H1 (cell line): Measurements from ENCODE around the gene ART5. TPM values are rescaled to one million over a fixed set of nuclear protein-coding genes. Genes with fewer than 3 reads are reported as not detected.

Experiments
- CTCF ChIA-PET: fragments of 300-600 bp; sonication (Branson Sonifier 250); formaldehyde crosslinking; loops from one replicate; lab custom pipeline; 2021; ENCODE audit not compliant: partially characterized antibody; lab: Charles Lee
- POLR2A ChIA-PET: fragments of 300-600 bp; sonication (Branson Sonifier 250); formaldehyde crosslinking; loops from one replicate; lab custom pipeline; 2021; ENCODE audit warnings: inconsistent platforms; ENCODE audit not compliant: partially characterized antibody; lab: Charles Lee
- DNase-seq, 2 experiments: peaks; one replicate each; pipeline versions ENCODE4 v3.0.0 to v3.0.0-alpha.2; 2010 to 2022; ENCODE audit warnings: low spot score in 2 of 2, low read depth in 1 of 2, mixed read lengths in 1 of 2
- FAIRE-seq: peaks from 2 replicates; lab custom pipeline; 2011; peaks lifted over from hg19 to GRCh38; lab: Jason Lieb, UNC
- H2AFZ ChIP-seq: 2 replicates; pipeline ENCODE4 v1.8.1; 2012; ENCODE audit warnings: low read length, inconsistent platforms
- H2AK5ac ChIP-seq: 2 replicates; pipeline ENCODE4 v1.6.1; 2013; ENCODE audit warnings: low read depth, low read length
- H2BK120ac ChIP-seq: replicated peaks from 2 replicates; pipeline ENCODE3; 2013; ENCODE audit warnings: low read depth, low read length, inconsistent platforms
- H2BK12ac ChIP-seq: 2 replicates; pipeline ENCODE4 v1.6.1; 2013; ENCODE audit warnings: low read depth, low read length
- H2BK15ac ChIP-seq: 2 replicates; pipeline ENCODE4 v1.6.1; 2013; ENCODE audit warnings: low read length
- H2BK20ac ChIP-seq: 2 replicates; pipeline ENCODE4 v1.6.1; 2013; ENCODE audit warnings: low read length
- H2BK5ac ChIP-seq: 2 replicates; pipeline ENCODE4 v1.6.1; 2013; ENCODE audit warnings: low read depth, low read length
- H3K14ac ChIP-seq: 2 replicates; pipeline ENCODE4 v1.6.1; 2013; ENCODE audit warnings: inconsistent platforms; ENCODE audit not compliant: insufficient read length
- H3K18ac ChIP-seq: 2 replicates; pipeline ENCODE4 v1.6.1; 2013; ENCODE audit warnings: low read length; ENCODE audit errors: extremely low read depth
- H3K23ac ChIP-seq: 2 replicates; pipeline ENCODE4 v1.6.1; 2013; ENCODE audit warnings: inconsistent platforms; ENCODE audit not compliant: insufficient read length
- H3K23me2 ChIP-seq: 2 replicates; pipeline ENCODE4 v1.6.1; 2013; ENCODE audit warnings: low read depth, low read length
- H3K27ac ChIP-seq: 2 replicates; pipeline ENCODE4 v1.6.1; 2011; ENCODE audit warnings: low read depth, low read length, inconsistent platforms
- H3K27me3 ChIP-seq, 4 experiments: replicated peaks in 1 of 4; 1 replicate in 1 of 4; 2 replicates in 3 of 4; pipeline versions ENCODE4 v1.6.1 to v1.8.1; 2011 to 2013; ENCODE audit warnings: low read length in 3 of 4, mild to moderate bottlenecking in 3 of 4, inconsistent platforms in 2 of 4, mixed read lengths in 2 of 4, moderate library complexity in 1 of 4; ENCODE audit not compliant: control insufficient read depth in 3 of 4, insufficient read depth in 3 of 4; ENCODE audit errors: extremely low read depth in 1 of 4
- H3K36me3 ChIP-seq, 4 experiments: 2 replicates each; pipeline versions ENCODE4 v1.6.1 to v1.8.1; 2011 to 2013; ENCODE audit warnings: mild to moderate bottlenecking in 4 of 4, low read length in 3 of 4, moderate library complexity in 2 of 4, control low read depth in 1 of 4, inconsistent platforms in 1 of 4; ENCODE audit not compliant: insufficient read depth in 4 of 4, control insufficient read depth in 2 of 4
- H3K4ac ChIP-seq: replicated peaks from 2 replicates; pipeline ENCODE3; 2013; ENCODE audit warnings: low read length, low read depth, mixed read lengths, inconsistent platforms; ENCODE audit not compliant: insufficient read length
- H3K4me1 ChIP-seq, 4 experiments: replicated peaks in 1 of 4; 1 replicate in 1 of 4; 2 replicates in 3 of 4; pipeline versions ENCODE4 v1.6.1 to v1.8.1; 2011 to 2013; ENCODE audit warnings: low read length in 3 of 4, inconsistent platforms in 2 of 4, mixed read lengths in 1 of 4; ENCODE audit not compliant: insufficient read depth in 4 of 4, control insufficient read depth in 3 of 4
- H3K4me2 ChIP-seq, 2 experiments: 2 replicates each; pipeline versions ENCODE4 v1.6.1 to v1.8.1; 2011 to 2013; ENCODE audit warnings: low read depth in 2 of 2, low read length in 2 of 2, control low read depth in 1 of 2, inconsistent platforms in 1 of 2, mild to moderate bottlenecking in 1 of 2; ENCODE audit not compliant: insufficient read depth in 1 of 2
- H3K4me3 ChIP-seq, 4 experiments: fragments of 200-600, 300-600 bp in 1 of 4; sonication (generic), shearing (Covaris generic), sonication (Bioruptor Twin) in 1 of 4; 2 replicates each; pipeline versions ENCODE4 v1.5.1 to v1.8.1; 2011 to 2016; ENCODE audit warnings: low read length in 4 of 4, low read depth in 3 of 4, control low read depth in 2 of 4, inconsistent platforms in 2 of 4, mild to moderate bottlenecking in 2 of 4, mixed read lengths in 1 of 4, moderate library complexity in 1 of 4; ENCODE audit not compliant: insufficient read depth in 2 of 4; ENCODE audit errors: extremely low read depth in 1 of 4
- H3K56ac ChIP-seq: replicated peaks from 2 replicates; pipeline ENCODE3; 2013; ENCODE audit warnings: low read depth, mild to moderate bottlenecking, mixed read lengths, low read length, inconsistent platforms; ENCODE audit not compliant: insufficient read length
- H3K79me1 ChIP-seq: 2 replicates; pipeline ENCODE4 v1.6.1; 2013; ENCODE audit warnings: low read depth, low read length, control low read depth
- H3K79me2 ChIP-seq, 2 experiments: 2 replicates each; pipeline versions ENCODE4 v1.6.1 to v1.8.1; 2012 to 2013; ENCODE audit warnings: low read length in 2 of 2, mild to moderate bottlenecking in 2 of 2, inconsistent platforms in 1 of 2; ENCODE audit not compliant: insufficient read depth in 2 of 2, control insufficient read depth in 1 of 2
- H3K9ac ChIP-seq, 4 experiments: replicated peaks in 1 of 4; 1 replicate in 1 of 4; 2 replicates in 3 of 4; pipeline versions ENCODE4 v1.6.1 to v1.8.1; 2011 to 2013; ENCODE audit warnings: low read depth in 3 of 4, low read length in 3 of 4, control low read depth in 2 of 4, mild to moderate bottlenecking in 2 of 4, moderate library complexity in 2 of 4, inconsistent platforms in 1 of 4; ENCODE audit errors: extremely low read depth in 1 of 4
- H3K9me3 ChIP-seq, 2 experiments: 2 replicates each; pipeline versions ENCODE4 v1.6.1 to v1.8.1; 2012 to 2013; ENCODE audit warnings: mild to moderate bottlenecking in 2 of 2, moderate library complexity in 2 of 2, control low read depth in 1 of 2, inconsistent platforms in 1 of 2, low read depth in 1 of 2, low read length in 1 of 2, mixed read lengths in 1 of 2; ENCODE audit not compliant: insufficient read depth in 2 of 2
- H4K20me1 ChIP-seq, 2 experiments: replicated peaks in 1 of 2; 2 replicates each; pipeline versions ENCODE3 to v1.8.1; 2011 to 2013; ENCODE audit warnings: inconsistent platforms in 2 of 2, low read length in 2 of 2, mild to moderate bottlenecking in 1 of 2; ENCODE audit not compliant: insufficient read depth in 2 of 2, control insufficient read depth in 1 of 2
- H4K5ac ChIP-seq: 2 replicates; pipeline ENCODE4 v1.6.1; 2013; ENCODE audit warnings: low read length, low read depth, mixed read lengths, inconsistent platforms; ENCODE audit not compliant: insufficient read length
- H4K8ac ChIP-seq: 2 replicates; pipeline ENCODE4 v1.8.0; 2013; ENCODE audit warnings: mild to moderate bottlenecking, moderate library complexity, low read length, inconsistent platforms; ENCODE audit not compliant: insufficient read depth; ENCODE audit errors: extremely low read depth
- H4K91ac ChIP-seq: replicated peaks from 2 replicates; pipeline ENCODE3; 2013; ENCODE audit warnings: low read length, mixed read lengths, inconsistent platforms; ENCODE audit not compliant: insufficient read length
- ASH2L ChIP-seq: fragments of 200-600, 300-600 bp; sonication (generic); IDR thresholded peaks from one replicate; pipeline ENCODE4 v1.7.1; 2017; ENCODE audit warnings: low read length
- BRCA1 ChIP-seq: IDR thresholded peaks from 2 replicates; pipeline ENCODE4 v1.6.1; 2012; ENCODE audit warnings: low read depth, low read length, improper control_type of control experiment
- CTCF ChIP-seq, 3 experiments: IDR thresholded peaks; 1 replicate in 2 of 3; 2 replicates in 1 of 3; pipeline versions ENCODE4 v1.5.1 to v1.6.1; 2011; ENCODE audit warnings: low read length in 3 of 3, mild to moderate bottlenecking in 3 of 3, inconsistent platforms in 2 of 3, low read depth in 1 of 3, moderate library complexity in 1 of 3; ENCODE audit not compliant: insufficient read depth in 1 of 3; ENCODE audit errors: control extremely low read depth in 1 of 3
- JUN ChIP-seq: IDR thresholded peaks from 2 replicates; pipeline ENCODE4 v1.6.1; 2011; ENCODE audit warnings: low read depth, mild to moderate bottlenecking, improper control_type of control experiment, low read length
- JUND ChIP-seq: IDR thresholded peaks from 2 replicates; pipeline ENCODE4 v1.6.1; 2011; ENCODE audit warnings: mild to moderate bottlenecking, improper control_type of control experiment, low read length
- NRF1 ChIP-seq: IDR thresholded peaks from 2 replicates; pipeline ENCODE4 v1.6.1; 2011; ENCODE audit warnings: mild to moderate bottlenecking, low read depth, low read length, improper control_type of control experiment
- RAD21 ChIP-seq, 2 experiments: IDR thresholded peaks in 1 of 2; conservative IDR thresholded peaks in 1 of 2; 2 replicates each; pipeline ENCODE4 v1.6.1; 2011; ENCODE audit warnings: low read depth in 2 of 2, low read length in 2 of 2, improper control_type of control experiment in 1 of 2, inconsistent platforms in 1 of 2, mild to moderate bottlenecking in 1 of 2, moderate library complexity in 1 of 2
- TEAD4 ChIP-seq: IDR thresholded peaks from 2 replicates; pipeline ENCODE4 v1.6.1; 2012; ENCODE audit warnings: low read depth, low read length, inconsistent platforms, mixed read lengths
- YY1 ChIP-seq: IDR thresholded peaks from 2 replicates; pipeline ENCODE4 v1.6.1; 2011; ENCODE audit warnings: low read depth, mild to moderate bottlenecking, low read length
- WGBS, 2 experiments: shearing (Covaris generic) in 1 of 2; methylation state at CpG; one replicate each; pipeline versions ENCODE4 v1.1.6 to v1.1.7; 2013 to 2015; ENCODE audit warnings: low lambda C conversion rate in 2 of 2, mixed read lengths in 2 of 2, inconsistent platforms in 1 of 2, low coverage in 1 of 2, missing lambda C conversion rate in 1 of 2; ENCODE audit not compliant: insufficient replicate concordance in 2 of 2, insufficient coverage in 1 of 2, insufficient read length in 1 of 2; ENCODE audit errors: extremely low coverage in 1 of 2, missing lambda C conversion rate in 1 of 2; 5-methylcytosine and 5-hydroxymethylcytosine counted together
- polyA plus RNA-seq, 7 experiments: library from polyadenylated mRNA; depleted of rRNA in 3 of 7; stranded (reverse) in 5 of 7; unstranded in 2 of 7; fragments of >200 nt in 5 of 7; fragments of 200-250 nt in 2 of 7; gene quantifications; 1 replicate in 5 of 7; 2 replicates in 1 of 7; 4 replicates in 1 of 7; pipeline versions ENCODE4 v1.2.1 to v1.2.3, GENCODE V29; 2011 to 2013; ENCODE audit warnings: missing spikeins in 2 of 7, mixed read lengths in 2 of 7
- total RNA-seq: library from RNA; stranded (reverse); fragmentation: NEBNext Ultra II Directional; extraction: Animal tissue kit (Norgen Biotek cat#: 25700); gene quantifications from 2 replicates; pipeline ENCODE4 v1.2.1, GENCODE V29; 2021

ART5 gene
- total and polyA plus RNA-seq, 2 of the 8 experiments (the other 6 are each of a cell fraction or from before 2014, with no cell fraction given): 6.0 to 7.5 TPM

GRCh38 chr11:3609416-3610265 lies 32.2 kb downstream of the ART5 start:
- 61% methylated on average over 7 of the region's 7 CpGs; no CpG with 5 or more reads in 1 of the 2 experiments for WGBS, 2 experiments
- no peaks in the 10 kb centered on the region for H3K36me3 ChIP-seq
- CTCF ChIA-PET: interaction anchor here (0.6 to 4.5 kb wide), 19 partner anchors 10 to 470 kb away, joined by 3 to 37 read pairs (median 5); no protein-coding TSS in a partner anchor
- TF ChIP-seq TEAD4 (no peak), JUND (no peak), NRF1 (no peak), CTCF (IDR thresholded peaks at IDR 0.05; ENCODE audit: control extremely low read depth in 1 of 3, insufficient read depth in 1 of 3, low read depth in 1 of 3, low read length in 3 of 3) (peak in 2 of 3 experiments; percentile 83 to 86; a peak in 3 of 4 replicates), RAD21 (IDR thresholded peaks at IDR 0.05 in 1 of 2, conservative IDR thresholded peaks at IDR 0.05 in 1 of 2; ENCODE audit: low read depth in 2 of 2, low read length in 2 of 2) (peak; percentile 93 to 95), JUN (no peak), YY1 (0 out of 2 replicates have a peak, but pooled peaks have one; percentile 13), ASH2L (no peak), BRCA1 (no peak)

More at GRCh38 chr11:3609416-3610265, 32.2 kb downstream of the ART5 start:
- Histone ChIP-seq H4K20me1 (no peaks in the 10 kb centered on the region), H2BK5ac (no peak overlapping the region), H3K79me2 (no peaks in the 10 kb centered on the region), H2BK12ac (peak overlapping the region; percentile 96; the same call in 1 of the 2 replicates), H3K56ac (no peak overlapping the region), H2BK20ac (no peak overlapping the region), H3K18ac (no peak overlapping the region), H3K9ac (no peak overlapping the region), H4K5ac (no peak overlapping the region), H3K23me2 (no peaks in the 10 kb centered on the region), H2AK5ac (peak overlapping the region; percentile 85; the same call in 1 of the 2 replicates), H3K4me2 (no peak overlapping the region), H3K23ac (no peak overlapping the region), H3K79me1 (no peaks in the 10 kb centered on the region), H3K27me3 (no peaks in the 10 kb centered on the region), H3K9me3 (0 out of 4 replicates have a peak, but pooled peaks cover 0 to 3% of the 10 kb centered on the region in 2 experiments), H2BK15ac (no peak overlapping the region), H2AFZ (no peak overlapping the region), H3K4me3 (no peak overlapping the region), H3K4me1 (no peaks in the 10 kb centered on the region), H4K8ac (no peak overlapping the region; the same call in 1 of the 2 replicates), H4K91ac (peak overlapping the region; percentile 77), H3K4ac (no peak overlapping the region), H3K27ac (no peak overlapping the region), H2BK120ac (no peak overlapping the region), H3K14ac (no peak overlapping the region)
- DNase-seq (peak in 1 of 2 experiments; percentile 64), FAIRE-seq (peak; percentile 88)
- POLR2A ChIA-PET: interaction anchor here (1.0 kb wide), 1 partner anchor 208 kb away, joined by 3 read pairs; no protein-coding TSS in a partner anchor
